HFFc6 (cell line): ENCODE data around the gene GPR25. TPM values are rescaled to one million over a fixed set of nuclear protein-coding genes. Genes with fewer than 3 reads are reported as not detected.

Source experiments
- DNase-seq: peaks from one replicate; pipeline ENCODE4 v3.0.0-alpha.2; 2018
- H3K27ac Mint-ChIP-seq: 2 replicates; pipeline ENCODE4 v1.8.0; 2020; ENCODE audit warnings: mild to moderate bottlenecking, mixed read lengths
- H3K27me3 Mint-ChIP-seq: 2 replicates; pipeline ENCODE4 v1.8.0; 2021; ENCODE audit warnings: mild to moderate bottlenecking, moderate library complexity, mixed read lengths; ENCODE audit not compliant: insufficient read depth
- H3K36me3 Mint-ChIP-seq: 2 replicates; pipeline ENCODE4 v1.8.0; 2021; ENCODE audit warnings: low read depth, mixed read lengths
- H3K4me1 Mint-ChIP-seq: 2 replicates; pipeline ENCODE4 v1.8.0; 2020; ENCODE audit warnings: low read depth, mixed read lengths
- H3K4me3 Mint-ChIP-seq: 2 replicates; pipeline ENCODE4 v1.8.0; 2020; ENCODE audit warnings: mild to moderate bottlenecking, moderate library complexity, mixed read lengths
- H3K9me3 Mint-ChIP-seq: 2 replicates; pipeline ENCODE4 v1.8.0; 2020; ENCODE audit warnings: mild to moderate bottlenecking, mixed read lengths
- total RNA-seq, 6 experiments: library from RNA; stranded (reverse); fragmentation: NEBNext Ultra II Directional; extraction: Animal tissue kit (Norgen Biotek cat#: 25700); gene quantifications; 2 replicates in 1 of 6; 3 replicates in 5 of 6; pipeline ENCODE4 v1.2.3, GENCODE V29; 2021
- TF ChIP-seq, protein P1 (sequence below): fragments of 200-600 bp; sonication (generic); IDR thresholded peaks from 2 replicates; pipeline ENCODE4 v1.5.0; 2021; ENCODE audit warnings: antibody characterized with exemption, mild to moderate bottlenecking

Gene GPR25
- total RNA-seq, 6 experiments from 2014 or later = not detected

DNA sequence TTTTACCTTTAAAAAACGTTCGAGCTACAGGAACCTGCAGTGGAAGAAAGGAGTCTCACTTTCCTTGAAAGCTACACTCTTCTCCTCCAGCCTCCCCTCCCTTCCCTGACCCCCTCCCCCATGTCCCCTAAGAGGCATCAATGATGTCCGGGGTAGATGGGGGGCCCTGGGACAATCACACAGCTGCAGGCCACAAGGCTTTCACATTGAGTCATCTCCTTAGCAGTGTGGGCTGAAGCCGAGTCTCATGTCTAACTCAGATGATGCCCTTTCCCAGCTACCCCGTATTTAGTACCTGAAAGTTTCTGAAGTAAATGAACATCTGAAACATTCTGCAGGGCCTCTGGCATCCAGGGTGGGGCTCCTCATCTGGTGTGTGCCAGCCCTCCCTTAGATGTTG is 6.3 kb upstream of the GPR25 start:
- 0 out of 2 replicates have a peak, but pooled peaks cover 7% of the 10 kb centered on the region for H3K4me1 Mint-ChIP-seq
- H3K9me3 Mint-ChIP-seq = no peaks in the 10 kb centered on the region
- H3K27ac Mint-ChIP-seq = no peak overlapping the region
- peaks cover 14% of the 10 kb centered on the region for H3K27me3 Mint-ChIP-seq
- H3K36me3 Mint-ChIP-seq = peaks cover 23% of the 10 kb centered on the region
- TF ChIP-seq, protein P1, sequence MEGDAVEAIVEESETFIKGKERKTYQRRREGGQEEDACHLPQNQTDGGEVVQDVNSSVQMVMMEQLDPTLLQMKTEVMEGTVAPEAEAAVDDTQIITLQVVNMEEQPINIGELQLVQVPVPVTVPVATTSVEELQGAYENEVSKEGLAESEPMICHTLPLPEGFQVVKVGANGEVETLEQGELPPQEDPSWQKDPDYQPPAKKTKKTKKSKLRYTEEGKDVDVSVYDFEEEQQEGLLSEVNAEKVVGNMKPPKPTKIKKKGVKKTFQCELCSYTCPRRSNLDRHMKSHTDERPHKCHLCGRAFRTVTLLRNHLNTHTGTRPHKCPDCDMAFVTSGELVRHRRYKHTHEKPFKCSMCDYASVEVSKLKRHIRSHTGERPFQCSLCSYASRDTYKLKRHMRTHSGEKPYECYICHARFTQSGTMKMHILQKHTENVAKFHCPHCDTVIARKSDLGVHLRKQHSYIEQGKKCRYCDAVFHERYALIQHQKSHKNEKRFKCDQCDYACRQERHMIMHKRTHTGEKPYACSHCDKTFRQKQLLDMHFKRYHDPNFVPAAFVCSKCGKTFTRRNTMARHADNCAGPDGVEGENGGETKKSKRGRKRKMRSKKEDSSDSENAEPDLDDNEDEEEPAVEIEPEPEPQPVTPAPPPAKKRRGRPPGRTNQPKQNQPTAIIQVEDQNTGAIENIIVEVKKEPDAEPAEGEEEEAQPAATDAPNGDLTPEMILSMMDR = no peak
- H3K4me3 Mint-ChIP-seq = no peak overlapping the region
- no peak for DNase-seq

DNA sequence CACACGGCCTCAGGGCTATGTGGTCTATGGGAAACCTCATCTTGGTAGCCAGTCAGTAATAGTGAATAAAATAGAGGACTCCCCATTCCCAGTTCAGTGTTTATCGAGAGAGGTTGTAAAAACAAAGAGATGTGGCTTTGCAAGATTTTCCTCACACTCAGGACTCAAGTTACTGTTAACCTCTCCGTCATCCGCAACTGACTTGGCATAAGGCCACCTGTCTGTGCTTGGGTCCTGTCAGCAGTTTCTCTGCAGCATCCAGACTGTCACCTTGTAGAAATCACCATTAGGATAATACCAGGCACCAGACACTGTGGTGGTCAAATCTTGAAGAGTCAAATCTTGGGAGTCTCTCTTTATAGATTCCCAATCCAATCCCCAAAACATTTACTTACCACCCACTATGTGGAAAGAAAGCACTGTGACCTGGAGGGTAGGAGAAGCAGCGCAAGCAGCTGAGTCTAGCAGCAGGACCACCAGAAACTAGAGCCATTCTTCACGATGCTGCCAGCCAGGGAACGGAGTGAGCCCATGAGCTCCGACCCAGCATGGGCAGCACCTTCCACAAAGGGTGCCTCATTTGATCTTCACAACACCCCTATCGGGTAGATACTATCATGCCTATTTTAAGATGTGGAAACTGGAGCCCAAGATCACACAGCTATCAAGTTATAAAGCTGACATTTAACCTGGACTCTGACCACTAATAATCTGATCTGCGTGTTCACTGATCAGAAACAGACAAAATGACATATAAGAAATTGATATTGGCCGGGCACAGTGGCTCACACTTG is 5.6 kb upstream of the GPR25 start:
- Mint-ChIP-seq H3K4me1 (0 out of 2 replicates have a peak, but pooled peaks cover 7% of the 10 kb centered on the region), H3K9me3 (no peaks in the 10 kb centered on the region), H3K27me3 (peaks cover 21% of the 10 kb centered on the region), H3K27ac (no peak overlapping the region), H3K4me3 (no peak overlapping the region), H3K36me3 (peaks cover 19% of the 10 kb centered on the region)
- TF ChIP-seq, protein P1 = no peak
- no peak for DNase-seq

DNA sequence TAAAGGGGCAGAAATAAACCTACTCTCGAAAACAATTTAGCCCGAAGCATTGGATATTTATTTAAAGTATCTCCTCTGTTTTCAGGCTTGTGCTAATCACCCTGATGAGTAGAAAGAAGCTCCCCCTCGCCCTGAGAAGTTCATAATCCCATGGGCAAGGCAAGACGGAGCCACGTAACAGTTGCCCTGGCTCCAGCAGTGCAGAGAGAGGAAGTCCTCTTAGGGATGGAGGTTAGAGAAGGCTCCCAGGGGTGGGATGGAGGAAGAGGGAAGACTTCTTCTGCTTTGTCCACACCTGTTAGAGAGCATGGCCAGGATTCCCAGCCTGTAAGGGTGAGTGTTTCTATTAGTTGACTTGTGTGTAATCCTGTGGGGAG is 3.4 kb upstream of the GPR25 start:
- Mint-ChIP-seq H3K4me1 (0 out of 2 replicates have a peak, but pooled peaks cover 7% of the 10 kb centered on the region), H3K9me3 (no peaks in the 10 kb centered on the region), H3K27me3 (peaks cover 29% of the 10 kb centered on the region), H3K4me3 (no peak overlapping the region), H3K27ac (no peak overlapping the region), H3K36me3 (peaks cover 6% of the 10 kb centered on the region; the same call in 1 of the 2 replicates)
- no peak for DNase-seq
- TF ChIP-seq, protein P1 = no peak

DNA sequence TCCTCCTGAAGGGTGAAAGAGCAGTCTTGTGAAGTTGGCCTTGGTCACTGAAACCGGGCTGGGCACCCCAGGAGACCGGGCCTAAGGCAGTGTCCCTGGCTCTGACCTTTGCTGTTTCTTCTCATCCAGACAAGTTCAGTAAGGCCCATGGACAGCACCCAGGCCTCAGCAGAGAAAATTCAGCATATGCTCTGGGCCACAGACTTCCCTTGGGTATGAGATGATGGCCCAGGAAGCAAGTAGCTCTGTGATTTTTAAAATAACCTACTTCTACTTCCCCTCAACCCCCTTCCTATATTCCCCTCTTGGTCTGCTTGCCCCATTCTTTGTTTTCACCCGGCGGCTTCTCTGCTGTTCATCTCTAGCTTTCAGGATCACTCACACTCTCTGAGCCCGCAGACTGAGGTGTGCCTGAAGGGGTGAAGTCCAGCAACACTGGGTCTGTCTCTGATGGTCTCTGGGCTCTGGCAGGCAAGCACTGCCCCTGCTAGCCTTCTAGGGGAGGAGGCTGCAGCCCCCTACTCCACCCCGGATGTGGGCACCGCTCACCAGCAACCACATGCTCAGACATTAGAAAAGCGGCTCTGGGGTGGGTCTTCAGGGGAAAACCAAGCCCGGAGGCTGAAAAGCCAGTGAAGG is 2.9 kb upstream of the GPR25 start:
- Mint-ChIP-seq H3K4me3 (no peak overlapping the region), H3K27ac (no peak overlapping the region), H3K36me3 (peaks cover 4% of the 10 kb centered on the region; the same call in 1 of the 2 replicates), H3K4me1 (0 out of 2 replicates have a peak, but pooled peaks cover 7% of the 10 kb centered on the region), H3K27me3 (peaks cover 34% of the 10 kb centered on the region), H3K9me3 (no peaks in the 10 kb centered on the region)
- TF ChIP-seq, protein P1 = no peak
- no peak for DNase-seq

DNA sequence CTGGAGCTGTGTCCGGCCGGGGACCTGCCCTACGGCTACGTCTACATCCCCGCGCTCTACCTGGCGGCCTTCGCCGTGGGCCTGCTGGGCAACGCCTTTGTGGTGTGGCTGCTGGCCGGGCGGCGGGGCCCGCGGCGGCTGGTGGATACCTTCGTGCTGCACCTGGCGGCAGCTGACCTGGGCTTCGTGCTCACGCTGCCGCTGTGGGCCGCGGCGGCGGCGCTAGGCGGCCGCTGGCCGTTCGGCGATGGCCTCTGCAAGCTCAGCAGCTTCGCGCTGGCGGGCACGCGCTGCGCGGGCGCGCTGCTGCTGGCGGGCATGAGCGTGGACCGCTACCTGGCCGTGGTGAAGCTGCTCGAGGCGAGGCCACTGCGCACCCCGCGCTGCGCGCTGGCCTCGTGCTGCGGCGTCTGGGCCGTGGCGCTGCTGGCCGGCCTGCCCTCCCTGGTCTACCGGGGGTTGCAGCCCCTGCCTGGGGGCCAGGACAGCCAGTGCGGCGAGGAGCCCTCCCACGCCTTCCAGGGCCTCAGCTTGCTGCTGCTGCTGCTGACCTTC is 412 bp downstream of the GPR25 start:
- DNase-seq = no peak
- no peaks in the 10 kb centered on the region for H3K9me3 Mint-ChIP-seq
- H3K36me3 Mint-ChIP-seq = no peaks in the 10 kb centered on the region
- no peak overlapping the region for H3K27ac Mint-ChIP-seq
- peaks cover 54% of the 10 kb centered on the region for H3K27me3 Mint-ChIP-seq
- no peaks in the 10 kb centered on the region for H3K4me1 Mint-ChIP-seq
- no peak overlapping the region for H3K4me3 Mint-ChIP-seq
- TF ChIP-seq, protein P1 = no peak
